ELF-1 (cell line): Measurements from ENCODE around the gene TANC1.

Experiments used
- DNase-seq: peaks from one replicate; pipeline ENCODE4 v3.0.0-alpha.2; 2016; ENCODE audit warnings: low read depth, low spot score

TANC1 gene

GRCh38 chr2:158994920-158995676 is 26.7 kb downstream of the TANC1 start:
- peak; percentile 85 for DNase-seq

- DNase-seq: no peak
Observed at GRCh38 chr2:158995677-158996049, 27.2 kb downstream of the TANC1 start.

- DNase-seq: no peak
Observed at GRCh38 chr2:158996378-158996993, 28.0 kb downstream of the TANC1 start.

- no peak for DNase-seq
Observed at GRCh38 chr2:158997037-158997790, 28.8 kb downstream of the TANC1 start.

GRCh38 chr2:158998551-158999248 is 30.3 kb downstream of the TANC1 start:
- peak; percentile 23 for DNase-seq

- DNase-seq: no peak
Observed at GRCh38 chr2:158999458-158999857, 31.0 kb downstream of the TANC1 start.

GRCh38 chr2:159000072-159000471 is 31.6 kb downstream of the TANC1 start:
- no peak for DNase-seq

GRCh38 chr2:159002462-159003111 is 34.1 kb downstream of the TANC1 start:
- DNase-seq: no peak

GRCh38 chr2:159003555-159003954 is 35.1 kb downstream of the TANC1 start:
- DNase-seq: no peak

GRCh38 chr2:159004849-159005248 is 36.4 kb downstream of the TANC1 start:
- no peak for DNase-seq

GRCh38 chr2:159009940-159010339 is 41.5 kb downstream of the TANC1 start:
- no peak for DNase-seq

GRCh38 chr2:159010340-159010739 is 41.9 kb downstream of the TANC1 start:
- DNase-seq: no peak

GRCh38 chr2:159010963-159011362 is 42.5 kb downstream of the TANC1 start:
- DNase-seq: no peak

GRCh38 chr2:159012142-159012541 is 43.7 kb downstream of the TANC1 start:
- no peak for DNase-seq

GRCh38 chr2:159013103-159013502 is 44.7 kb downstream of the TANC1 start:
- no peak for DNase-seq

GRCh38 chr2:159015174-159015573 is 46.7 kb downstream of the TANC1 start:
- no peak for DNase-seq

- DNase-seq: no peak
Observed at GRCh38 chr2:159015823-159016222, 47.4 kb downstream of the TANC1 start.

- no peak for DNase-seq
Observed at GRCh38 chr2:159017837-159018236, 49.4 kb downstream of the TANC1 start.

- no peak for DNase-seq
Observed at GRCh38 chr2:159019021-159019420, 50.6 kb downstream of the TANC1 start.

- no peak for DNase-seq
Observed at GRCh38 chr2:159022019-159022418, 53.6 kb downstream of the TANC1 start.

- no peak for DNase-seq
Observed at GRCh38 chr2:159026170-159026569, 57.7 kb downstream of the TANC1 start.

- no peak for DNase-seq
Observed at GRCh38 chr2:159028776-159029175, 60.3 kb downstream of the TANC1 start.
